ENCODE results near the gene GPRASP3. TPM values are rescaled to one million over a fixed set of nuclear protein-coding genes. Genes with fewer than 3 reads are reported as not detected.

Gene GPRASP3, protein sequence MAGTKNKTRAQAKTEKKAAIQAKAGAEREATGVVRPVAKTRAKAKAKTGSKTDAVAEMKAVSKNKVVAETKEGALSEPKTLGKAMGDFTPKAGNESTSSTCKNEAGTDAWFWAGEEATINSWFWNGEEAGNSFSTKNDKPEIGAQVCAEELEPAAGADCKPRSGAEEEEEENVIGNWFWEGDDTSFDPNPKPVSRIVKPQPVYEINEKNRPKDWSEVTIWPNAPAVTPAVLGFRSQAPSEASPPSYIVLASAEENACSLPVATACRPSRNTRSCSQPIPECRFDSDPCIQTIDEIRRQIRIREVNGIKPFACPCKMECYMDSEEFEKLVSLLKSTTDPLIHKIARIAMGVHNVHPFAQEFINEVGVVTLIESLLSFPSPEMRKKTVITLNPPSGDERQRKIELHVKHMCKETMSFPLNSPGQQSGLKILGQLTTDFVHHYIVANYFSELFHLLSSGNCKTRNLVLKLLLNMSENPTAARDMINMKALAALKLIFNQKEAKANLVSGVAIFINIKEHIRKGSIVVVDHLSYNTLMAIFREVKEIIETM
- total RNA-seq, result 7.4 and 8.7 TPM in 2 replicates

DNA sequence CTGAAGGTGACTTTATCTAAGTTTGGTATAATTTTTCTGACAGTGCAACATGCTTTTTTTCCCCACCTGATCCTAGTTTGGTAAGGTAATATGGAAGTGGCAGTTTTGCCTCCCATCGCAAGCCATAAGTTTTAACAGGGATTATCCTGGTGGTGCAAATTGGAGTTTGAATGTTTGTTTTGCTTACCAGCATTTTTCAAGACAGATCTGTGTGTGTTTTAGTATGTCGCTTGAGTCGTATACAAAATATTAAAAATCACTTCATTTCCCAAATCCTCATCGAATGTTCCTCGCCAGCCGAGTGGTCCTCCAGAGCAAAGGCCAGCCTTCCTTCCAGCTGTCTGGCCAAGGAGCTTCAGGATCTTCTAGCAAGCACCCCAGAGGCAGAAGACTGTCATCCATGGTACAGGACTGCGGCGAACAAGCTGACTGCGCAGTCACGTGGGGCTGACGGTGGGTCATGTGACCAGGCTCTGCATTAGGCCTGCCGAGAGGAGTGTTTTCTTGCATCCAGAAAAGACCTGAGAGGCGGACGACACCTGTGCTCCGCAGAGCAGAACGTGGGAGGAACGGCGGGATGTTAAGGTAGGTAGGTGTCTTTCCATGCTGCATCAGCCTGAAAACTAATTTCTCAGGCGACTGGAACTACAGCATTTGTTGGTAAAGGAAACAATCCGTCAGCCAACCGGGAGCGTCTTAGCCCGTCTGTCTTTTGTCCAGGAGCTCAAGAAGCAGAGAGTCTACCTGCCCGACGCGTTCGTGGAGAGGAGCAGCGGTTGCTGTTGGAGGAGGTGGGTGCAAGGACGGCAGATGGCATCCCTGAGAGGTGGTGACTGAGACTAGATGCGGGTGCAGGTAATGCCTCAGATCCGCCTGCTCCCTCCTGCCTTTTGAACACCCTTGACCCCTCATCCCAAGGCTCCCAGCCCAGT, at the start of gene GPRASP3:
GPRASP3 (plus strand) TSS at position 507 of the 932 bp plus-strand sequence. CDS start 28,253 bp downstream, outside the sequence.

DNA sequence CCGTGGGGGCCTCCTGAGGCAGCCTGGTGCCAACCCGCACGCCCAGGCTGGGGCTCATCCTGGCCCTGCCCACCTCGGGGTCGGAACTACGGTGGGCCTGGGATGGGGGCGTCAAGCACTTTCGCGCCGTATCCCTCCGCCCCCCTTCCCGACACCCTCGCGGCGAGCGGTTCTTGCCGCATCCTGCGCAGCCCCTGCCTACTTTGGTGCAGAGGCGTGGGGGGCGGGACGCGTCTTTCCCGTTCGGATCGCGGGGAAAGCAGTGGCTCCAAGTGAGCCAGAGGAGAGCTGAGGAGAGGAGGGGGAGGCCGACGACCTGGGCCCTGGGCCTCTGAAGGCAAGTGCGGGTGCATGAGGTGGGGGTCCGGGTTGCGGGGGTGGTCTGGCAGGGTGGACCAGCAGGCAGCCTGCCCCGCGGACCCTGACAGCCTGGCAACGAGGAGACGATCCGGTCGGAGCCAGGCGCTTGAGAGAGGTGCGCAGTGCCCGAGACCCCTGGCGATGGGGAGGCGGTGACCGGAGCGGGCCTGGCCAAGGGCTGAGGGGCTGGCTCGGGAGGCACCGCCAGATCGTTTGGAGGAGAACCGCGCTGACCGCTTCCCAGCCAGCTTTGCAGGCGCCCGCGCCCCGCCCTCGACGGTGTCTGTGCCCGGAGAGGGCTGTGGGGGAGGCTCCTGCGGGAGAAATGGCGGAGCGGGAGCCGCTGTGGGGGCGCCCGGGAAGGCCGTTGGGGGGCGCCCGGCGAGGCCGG, 8.2 kb upstream of the GPRASP3 start, which contains the start of gene GPRASP2:
GPRASP2 (plus strand) TSS at position 233 of the 751 bp plus-strand sequence. CDS start 2,422 bp downstream, outside the sequence.

Other genes with a start within 250 kb of the GPRASP3 start
- not detected in 2 replicates for gene TCP11X2, start 248.9 kb upstream of the GPRASP3 start, total RNA-seq
- 2.0 and 10.2 TPM in 2 replicates for gene TMSB15A, start 204.0 kb upstream of the GPRASP3 start, total RNA-seq
- gene ARMCX5, start 121.2 kb upstream of the GPRASP3 start, total RNA-seq, result 17.9 and 19.9 TPM in 2 replicates
- 4.2 and 5.6 TPM in 2 replicates for gene GPRASP1, start 69.3 kb upstream of the GPRASP3 start, total RNA-seq
- gene GPRASP2, start 8.3 kb upstream of the GPRASP3 start, total RNA-seq, result 27.3 and 27.9 TPM in 2 replicates
- gene RAB40AL, start 216.5 kb downstream of the GPRASP3 start, total RNA-seq, result 0.50 and 0.73 TPM in 2 replicates

Data from smooth muscle cell of trachea (primary cell).